Loucy (cell line): ENCODE measurements around the gene TBC1D1.

Source experiments
- H2AFZ ChIP-seq: fragments of 200-600 bp; sonication (generic); 2 replicates; pipeline ENCODE4 v1.6.0; 2016; ENCODE audit warnings: antibody characterized with exemption, mild to moderate bottlenecking, low read length, moderate library complexity
- H3F3A ChIP-seq: fragments of 200-600 bp; 2 replicates; pipeline ENCODE4 v1.6.0; 2016; ENCODE audit warnings: antibody characterized with exemption, low read depth, mild to moderate bottlenecking
- H3K27me3 ChIP-seq: fragments of 200-600 bp; sonication (generic); 2 replicates; pipeline ENCODE4 v1.6.1; 2014; ENCODE audit warnings: low read length, mild to moderate bottlenecking; ENCODE audit not compliant: insufficient read depth, poor library complexity, severe bottlenecking
- H3K36me3 ChIP-seq: fragments of 200-600 bp; sonication (generic); 2 replicates; pipeline ENCODE4 v1.6.1; 2016; ENCODE audit warnings: low read length; ENCODE audit not compliant: insufficient read depth
- H3K4me1 ChIP-seq: fragments of 200-600 bp; sonication (generic); 2 replicates; pipeline ENCODE4 v1.5.1; 2014; ENCODE audit warnings: low read length, mild to moderate bottlenecking; ENCODE audit not compliant: insufficient read depth, poor library complexity, severe bottlenecking
- H3K4me2 ChIP-seq: fragments of 200-600 bp; sonication (generic); 2 replicates; pipeline ENCODE4 v1.6.0; 2014; ENCODE audit warnings: antibody characterized with exemption, low read length, low read depth, mild to moderate bottlenecking; ENCODE audit not compliant: poor library complexity, severe bottlenecking
- H3K4me3 ChIP-seq: fragments of 200-600 bp; sonication (generic); 2 replicates; pipeline ENCODE4 v1.5.1; 2014; ENCODE audit warnings: low read length, mild to moderate bottlenecking, mixed read lengths; ENCODE audit not compliant: poor library complexity, severe bottlenecking
- H3K79me2 ChIP-seq: fragments of 200-600 bp; sonication (generic); 2 replicates; pipeline ENCODE4 v1.6.1; 2014; ENCODE audit warnings: low read length; ENCODE audit not compliant: insufficient read depth
- H3K9ac ChIP-seq: fragments of 200-600 bp; sonication (generic); 2 replicates; pipeline ENCODE4 v1.6.0; 2014; ENCODE audit warnings: mild to moderate bottlenecking, low read depth, low read length, moderate library complexity; ENCODE audit not compliant: poor library complexity, severe bottlenecking
- H3K9me2 ChIP-seq: fragments of 200-600 bp; sonication (generic); replicated peaks from 2 replicates; pipeline ENCODE4 v1.6.1; 2016; ENCODE audit warnings: low read depth, low read length, mixed read lengths
- H3K9me3 ChIP-seq: fragments of 200-600 bp; sonication (generic); 2 replicates; pipeline ENCODE4 v1.6.1; 2014; ENCODE audit warnings: mild to moderate bottlenecking, antibody characterized with exemption, low read length, low read depth; ENCODE audit not compliant: insufficient read depth
- H4K20me1 ChIP-seq: fragments of 200-600 bp; sonication (generic); 2 replicates; pipeline ENCODE4 v1.6.0; 2014; ENCODE audit warnings: antibody characterized with exemption, low read length, mild to moderate bottlenecking; ENCODE audit not compliant: insufficient read depth, poor library complexity, severe bottlenecking
- CTCF ChIP-seq: fragments of 200-600 bp; sonication (generic); conservative IDR thresholded peaks from 2 replicates; pipeline ENCODE4 v1.5.1; 2014; ENCODE audit warnings: mild to moderate bottlenecking, antibody characterized with exemption, low read length
- EZH2phosphoT487 ChIP-seq: fragments of 200-600 bp; IDR thresholded peaks from 2 replicates; pipeline ENCODE4 v1.6.1; 2018; ENCODE audit warnings: antibody characterized with exemption, mild to moderate bottlenecking, moderate library complexity, borderline replicate concordance

Gene TBC1D1

GRCh38 chr4:37964734-37965457, 74.0 kb downstream of the TBC1D1 start:
- Histone ChIP-seq H3K4me2 (no peak overlapping the region), H3K9me3 (0 out of 2 replicates have a peak, but pooled peaks cover under 1% of the 10 kb centered on the region)

DNA sequence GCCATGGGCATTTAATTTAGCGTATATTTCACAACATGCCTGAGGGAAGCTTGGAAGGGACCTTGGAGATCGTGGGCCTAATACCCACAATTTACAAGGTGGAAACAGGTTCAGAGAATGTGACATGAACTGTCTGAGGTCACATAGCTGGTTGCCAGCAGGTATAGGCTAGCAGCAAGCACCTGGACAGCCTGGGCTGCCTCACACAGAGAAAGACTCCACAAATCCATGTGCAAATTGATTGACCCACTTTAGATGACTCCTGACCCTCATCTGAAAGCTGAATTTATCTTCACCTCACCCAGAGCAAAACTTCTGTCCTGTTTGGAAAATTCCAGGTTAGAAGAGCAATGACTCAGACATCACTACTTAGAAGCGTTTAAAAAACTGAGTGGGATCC, 75.2 kb downstream of the TBC1D1 start:
- no peaks in the 10 kb centered on the region for H3K79me2 ChIP-seq

More at GRCh38 chr4:37964734-37965457, 74.0 kb downstream of the TBC1D1 start:
- H2AFZ ChIP-seq = no peak overlapping the region
- H3K9me2 ChIP-seq = no peaks in the 10 kb centered on the region
- no peaks in the 10 kb centered on the region for H3K27me3 ChIP-seq
- TF ChIP-seq CTCF = no peak
- no peak for TF ChIP-seq EZH2phosphoT487
- H3K36me3 ChIP-seq = no peaks in the 10 kb centered on the region
- H3K4me3 ChIP-seq = no peak overlapping the region
- no peaks in the 10 kb centered on the region for H3K4me1 ChIP-seq
- no peaks in the 10 kb centered on the region for H3F3A ChIP-seq
- no peaks in the 10 kb centered on the region for H3K79me2 ChIP-seq
- no peak overlapping the region for H3K9ac ChIP-seq
- H4K20me1 ChIP-seq = no peaks in the 10 kb centered on the region

DNA sequence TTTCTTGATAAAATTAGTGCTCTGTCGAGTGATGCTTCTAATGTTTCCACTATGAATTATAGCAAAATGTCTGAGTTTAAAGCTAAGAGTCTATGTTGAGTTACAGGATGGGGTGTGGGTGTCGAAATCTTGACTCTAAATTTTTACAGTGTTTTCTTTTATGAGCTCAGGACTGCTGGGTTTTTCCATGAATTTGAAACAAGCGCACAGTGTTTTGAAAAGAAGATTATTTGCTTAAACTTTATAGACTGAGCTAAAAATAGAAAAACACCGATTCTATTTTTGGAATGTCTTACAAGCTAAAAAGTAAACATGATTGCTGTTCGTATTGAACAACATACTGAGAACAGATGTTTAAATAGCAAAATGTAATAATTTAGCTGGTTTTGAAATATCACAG, 76.9 kb downstream of the TBC1D1 start:
- H3K36me3 ChIP-seq = no peaks in the 10 kb centered on the region
- TF ChIP-seq CTCF (no peak), EZH2phosphoT487 (no peak)
- 0 out of 2 replicates have a peak, but pooled peaks cover 6% of the 10 kb centered on the region for H3K9me3 ChIP-seq
- no peak overlapping the region for H3K9ac ChIP-seq
- H2AFZ ChIP-seq = no peak overlapping the region
- H3K4me3 ChIP-seq = no peak overlapping the region
- H3K4me2 ChIP-seq = no peak overlapping the region
- H3F3A ChIP-seq = no peaks in the 10 kb centered on the region
- no peaks in the 10 kb centered on the region for H3K27me3 ChIP-seq
- H3K4me1 ChIP-seq = no peaks in the 10 kb centered on the region
- H4K20me1 ChIP-seq = no peaks in the 10 kb centered on the region
- H3K79me2 ChIP-seq = no peaks in the 10 kb centered on the region
- H3K9me2 ChIP-seq = no peaks in the 10 kb centered on the region

More for the DNA sequence above, 75.2 kb downstream of the TBC1D1 start:
- H3K4me3 ChIP-seq = no peak overlapping the region
- no peaks in the 10 kb centered on the region for H3F3A ChIP-seq
- H3K9ac ChIP-seq = no peak overlapping the region
- H3K4me1 ChIP-seq = no peaks in the 10 kb centered on the region
- H3K27me3 ChIP-seq = no peaks in the 10 kb centered on the region
- TF ChIP-seq EZH2phosphoT487 (no peak), CTCF (no peak)
- H3K9me2 ChIP-seq = no peaks in the 10 kb centered on the region
- H3K9me3 ChIP-seq = 0 out of 2 replicates have a peak, but pooled peaks cover 6% of the 10 kb centered on the region
- no peak overlapping the region for H2AFZ ChIP-seq
- H3K36me3 ChIP-seq = no peaks in the 10 kb centered on the region
- no peaks in the 10 kb centered on the region for H4K20me1 ChIP-seq
- H3K4me2 ChIP-seq = no peak overlapping the region
